Panc1 (cell line): Measurements from ENCODE around the gene INTS2. TPM values are rescaled to one million over a fixed set of nuclear protein-coding genes. Genes with fewer than 3 reads are reported as not detected.

Experiments used
- ATAC-seq: fragments of 200-7000 bp; cut with Tn5 transposase; 2 replicates; pipeline ENCODE4 v1.9.1; 2020; ENCODE audit warnings: mild to moderate bottlenecking, moderate library complexity
- BruUV-seq: library from RNA; stranded (reverse); fragments of 400-500 nt; replicated peaks from 2 replicates; lab custom pipeline; 2021; lab: Mats Ljungman, UMichigan
- CTCF ChIA-PET: fragments of 300-600 bp; sonication (Branson Sonifier 250); formaldehyde crosslinking; loops from one replicate; lab custom pipeline; 2022; ENCODE audit warnings: antibody characterized with exemption; lab: Charles Lee
- POLR2A ChIA-PET: fragments of 300-600 bp; sonication (Branson Sonifier 250); formaldehyde crosslinking; loops from one replicate; lab custom pipeline; 2022; ENCODE audit warnings: antibody characterized with exemption; lab: Charles Lee
- DNase-seq: peaks from one replicate; pipeline ENCODE4 v3.0.0-alpha.2; 2010; ENCODE audit warnings: low read depth, low spot score
- H3K27ac ChIP-seq: 2 replicates; pipeline ENCODE4 v1.5.1; 2011; ENCODE audit warnings: mild to moderate bottlenecking, low read length, inconsistent platforms
- H3K27me3 ChIP-seq: fragments of 200-500 bp; sonication (Bioruptor generic); 2 replicates; pipeline ENCODE4 v1.6.0; 2014; ENCODE audit warnings: low read length, inconsistent platforms; ENCODE audit not compliant: control insufficient read depth, insufficient read depth
- H3K36me3 ChIP-seq: fragments of 200-500 bp; sonication (Bioruptor generic); 2 replicates; pipeline ENCODE4 v1.5.1; 2014; ENCODE audit warnings: inconsistent platforms, mild to moderate bottlenecking, low read length, moderate library complexity; ENCODE audit not compliant: control insufficient read depth, insufficient read depth
- H3K4me1 ChIP-seq: 2 replicates; pipeline ENCODE4 v1.5.1; 2011; ENCODE audit warnings: inconsistent platforms, mild to moderate bottlenecking, low read length, moderate library complexity; ENCODE audit not compliant: control insufficient read depth, insufficient read depth
- H3K4me3 ChIP-seq, 2 experiments: 2 replicates each; pipeline ENCODE4 v1.5.1; 2011 to 2012; ENCODE audit warnings: low read depth in 2 of 2, low read length in 2 of 2, mild to moderate bottlenecking in 2 of 2, inconsistent platforms in 1 of 2, moderate library complexity in 1 of 2
- H3K9me3 ChIP-seq: fragments of 200-500 bp; sonication (Bioruptor generic); 2 replicates; pipeline ENCODE4 v1.5.1; 2014; ENCODE audit warnings: low read depth, mild to moderate bottlenecking, inconsistent platforms, low read length, moderate library complexity; ENCODE audit not compliant: control insufficient read depth, insufficient read depth
- POLR2AphosphoS5 ChIP-seq: IDR thresholded peaks from 2 replicates; pipeline ENCODE4 v1.6.1; 2012; ENCODE audit warnings: mild to moderate bottlenecking, low read depth, low read length, moderate library complexity
- SIN3A ChIP-seq: IDR thresholded peaks from 2 replicates; pipeline ENCODE4 v1.6.1; 2012; ENCODE audit warnings: low read depth, mild to moderate bottlenecking, low read length, moderate library complexity, borderline replicate concordance; ENCODE audit not compliant: insufficient read depth
- TCF7L2 ChIP-seq: IDR thresholded peaks from 2 replicates; pipeline ENCODE4 v1.6.1; 2011; ENCODE audit warnings: mild to moderate bottlenecking, low read depth, low read length, inconsistent platforms
- in situ Hi-C: cut with HindIII; loops from 2 replicates; pipeline ENCODE4 v1.10.0; 2016; ENCODE audit warnings: low sequenced_read_pairs, low pct_unique_long_range_greater_than_20kb
- intact Hi-C: fragments of 100-400 bp; cut with micrococcal nuclease; formaldehyde crosslinking; loops from one replicate; pipeline ENCODE4 v1.10.0; 2022; ENCODE audit not compliant: unreplicated experiment
- total RNA-seq: library from RNA; stranded (reverse); gene quantifications from one replicate; pipeline ENCODE4 v1.2.1, GENCODE V29; 2021; ENCODE audit not compliant: unreplicated experiment
- TF ChIP-seq, protein P1 (sequence below), 2 experiments: IDR thresholded peaks; 2 replicates each; pipeline ENCODE4 v1.6.1; 2011 to 2012; ENCODE audit warnings: low read depth in 2 of 2, control low read depth in 1 of 2, low read length in 1 of 2, mild to moderate bottlenecking in 1 of 2, moderate library complexity in 1 of 2; ENCODE audit not compliant: insufficient read depth in 1 of 2
- TF ChIP-seq, protein P2 (sequence below): fragments of 450-650 bp; IDR thresholded peaks from 2 replicates; pipeline ENCODE4 v1.5.1; 2017; ENCODE audit warnings: mild to moderate bottlenecking

Gene INTS2
- total RNA-seq, 1 experiment from 2014 or later = 32.5 TPM

DNA sequence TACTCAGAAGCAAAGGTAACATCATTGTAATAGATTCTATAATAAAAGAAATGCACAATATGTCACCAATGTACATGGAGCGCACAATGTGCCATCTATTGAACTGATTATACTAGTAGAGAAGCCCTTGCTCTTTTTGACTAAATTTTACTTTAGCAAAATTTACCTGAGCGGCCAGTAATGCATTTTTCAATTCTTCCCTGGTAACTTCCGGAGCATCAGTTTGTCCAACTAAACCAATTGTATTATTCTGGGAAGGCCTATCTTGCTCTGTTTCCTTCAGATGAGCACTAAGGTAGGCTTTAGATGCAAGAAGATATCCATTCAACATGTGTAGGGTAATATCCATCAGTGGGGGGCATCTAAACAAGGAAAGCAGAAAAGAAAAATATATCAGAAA is 55.7 kb downstream of the INTS2 start:
- H3K4me3 ChIP-seq = no peak overlapping the region
- TF ChIP-seq POLR2AphosphoS5 (no peak), SIN3A (no peak), TCF7L2 (no peak)
- TF ChIP-seq, protein P1, sequence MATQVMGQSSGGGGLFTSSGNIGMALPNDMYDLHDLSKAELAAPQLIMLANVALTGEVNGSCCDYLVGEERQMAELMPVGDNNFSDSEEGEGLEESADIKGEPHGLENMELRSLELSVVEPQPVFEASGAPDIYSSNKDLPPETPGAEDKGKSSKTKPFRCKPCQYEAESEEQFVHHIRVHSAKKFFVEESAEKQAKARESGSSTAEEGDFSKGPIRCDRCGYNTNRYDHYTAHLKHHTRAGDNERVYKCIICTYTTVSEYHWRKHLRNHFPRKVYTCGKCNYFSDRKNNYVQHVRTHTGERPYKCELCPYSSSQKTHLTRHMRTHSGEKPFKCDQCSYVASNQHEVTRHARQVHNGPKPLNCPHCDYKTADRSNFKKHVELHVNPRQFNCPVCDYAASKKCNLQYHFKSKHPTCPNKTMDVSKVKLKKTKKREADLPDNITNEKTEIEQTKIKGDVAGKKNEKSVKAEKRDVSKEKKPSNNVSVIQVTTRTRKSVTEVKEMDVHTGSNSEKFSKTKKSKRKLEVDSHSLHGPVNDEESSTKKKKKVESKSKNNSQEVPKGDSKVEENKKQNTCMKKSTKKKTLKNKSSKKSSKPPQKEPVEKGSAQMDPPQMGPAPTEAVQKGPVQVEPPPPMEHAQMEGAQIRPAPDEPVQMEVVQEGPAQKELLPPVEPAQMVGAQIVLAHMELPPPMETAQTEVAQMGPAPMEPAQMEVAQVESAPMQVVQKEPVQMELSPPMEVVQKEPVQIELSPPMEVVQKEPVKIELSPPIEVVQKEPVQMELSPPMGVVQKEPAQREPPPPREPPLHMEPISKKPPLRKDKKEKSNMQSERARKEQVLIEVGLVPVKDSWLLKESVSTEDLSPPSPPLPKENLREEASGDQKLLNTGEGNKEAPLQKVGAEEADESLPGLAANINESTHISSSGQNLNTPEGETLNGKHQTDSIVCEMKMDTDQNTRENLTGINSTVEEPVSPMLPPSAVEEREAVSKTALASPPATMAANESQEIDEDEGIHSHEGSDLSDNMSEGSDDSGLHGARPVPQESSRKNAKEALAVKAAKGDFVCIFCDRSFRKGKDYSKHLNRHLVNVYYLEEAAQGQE (IDR thresholded peaks at IDR 0.05; ENCODE audit: insufficient read depth in 1 of 2, low read depth in 2 of 2, low read length in 1 of 2) = no peak
- TF ChIP-seq, protein P2, sequence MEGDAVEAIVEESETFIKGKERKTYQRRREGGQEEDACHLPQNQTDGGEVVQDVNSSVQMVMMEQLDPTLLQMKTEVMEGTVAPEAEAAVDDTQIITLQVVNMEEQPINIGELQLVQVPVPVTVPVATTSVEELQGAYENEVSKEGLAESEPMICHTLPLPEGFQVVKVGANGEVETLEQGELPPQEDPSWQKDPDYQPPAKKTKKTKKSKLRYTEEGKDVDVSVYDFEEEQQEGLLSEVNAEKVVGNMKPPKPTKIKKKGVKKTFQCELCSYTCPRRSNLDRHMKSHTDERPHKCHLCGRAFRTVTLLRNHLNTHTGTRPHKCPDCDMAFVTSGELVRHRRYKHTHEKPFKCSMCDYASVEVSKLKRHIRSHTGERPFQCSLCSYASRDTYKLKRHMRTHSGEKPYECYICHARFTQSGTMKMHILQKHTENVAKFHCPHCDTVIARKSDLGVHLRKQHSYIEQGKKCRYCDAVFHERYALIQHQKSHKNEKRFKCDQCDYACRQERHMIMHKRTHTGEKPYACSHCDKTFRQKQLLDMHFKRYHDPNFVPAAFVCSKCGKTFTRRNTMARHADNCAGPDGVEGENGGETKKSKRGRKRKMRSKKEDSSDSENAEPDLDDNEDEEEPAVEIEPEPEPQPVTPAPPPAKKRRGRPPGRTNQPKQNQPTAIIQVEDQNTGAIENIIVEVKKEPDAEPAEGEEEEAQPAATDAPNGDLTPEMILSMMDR = no peak
- H3K27me3 ChIP-seq = no peaks in the 10 kb centered on the region
- no peaks in the 10 kb centered on the region for H3K4me1 ChIP-seq
- in situ Hi-C loops (no loop called here), intact Hi-C loops (no loop called here)
- ATAC-seq (no peak), DNase-seq (no peak)
- H3K9me3 ChIP-seq = no peaks in the 10 kb centered on the region
- H3K27ac ChIP-seq = no peak overlapping the region
- ChIA-PET POLR2A (no interaction called here), CTCF (no interaction called here)
- H3K36me3 ChIP-seq = peaks cover 43% of the 10 kb centered on the region
- BruUV-seq = no TSS peak

DNA sequence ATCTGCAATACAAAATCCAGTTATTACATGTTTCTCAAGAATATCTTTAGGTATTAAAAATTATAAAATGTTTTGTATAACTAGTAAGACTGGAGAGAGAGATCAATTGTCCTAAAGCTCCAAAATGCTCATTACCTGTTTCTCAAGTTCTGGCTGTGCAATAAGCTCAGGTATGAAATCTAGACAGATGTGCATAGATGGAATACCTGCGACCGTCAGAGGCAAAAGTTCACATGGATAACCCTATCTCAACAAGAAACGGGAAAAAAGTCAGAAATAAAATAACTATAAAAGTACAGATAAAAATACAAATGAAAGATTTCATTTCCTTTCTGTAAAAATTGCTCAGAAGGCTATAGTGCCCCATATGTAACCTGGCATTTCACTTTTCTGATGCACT is 58.6 kb downstream of the INTS2 start:
- TF ChIP-seq, protein P2 = no peak
- TF ChIP-seq SIN3A = no peak
- TF ChIP-seq POLR2AphosphoS5 = no peak
- TF ChIP-seq, protein P1 (IDR thresholded peaks at IDR 0.05; ENCODE audit: insufficient read depth in 1 of 2, low read depth in 2 of 2, low read length in 1 of 2) = no peak
- no peak for TF ChIP-seq TCF7L2
- CTCF ChIA-PET = no interaction called here
- POLR2A ChIA-PET = no interaction called here
- no TSS peak for BruUV-seq
- DNase-seq = no peak
- H3K4me3 ChIP-seq = no peak overlapping the region
- H3K4me1 ChIP-seq = peaks cover 1% of the 10 kb centered on the region; the same call in 1 of the 2 replicates
- no peaks in the 10 kb centered on the region for H3K9me3 ChIP-seq
- no peaks in the 10 kb centered on the region for H3K27me3 ChIP-seq
- in situ Hi-C loops = no loop called here
- no peak overlapping the region for H3K27ac ChIP-seq
- no peak for ATAC-seq
- H3K36me3 ChIP-seq = peaks cover 41% of the 10 kb centered on the region
- intact Hi-C loops = no loop called here
